GM10266 (cell line): Measurements from ENCODE around the gene PMEPA1.
A peak's percentile ranks its signal among the peaks of the same experiment; 100 is the strongest.

ENCODE experiments used
- DNase-seq: peaks from one replicate; pipeline ENCODE4 v3.0.0; 2012; ENCODE audit errors: extremely low spot score
- TF ChIP-seq, protein P1 (sequence below): IDR thresholded peaks from 2 replicates; pipeline ENCODE4 v1.5.1; 2012; ENCODE audit warnings: mild to moderate bottlenecking, low read depth; ENCODE audit not compliant: control insufficient read depth, insufficient read depth; ENCODE audit errors: missing control alignments

PMEPA1 gene

GRCh38 chr20:57725636-57726035 is 15.8 kb upstream of the PMEPA1 start:
- TF ChIP-seq, protein P1, sequence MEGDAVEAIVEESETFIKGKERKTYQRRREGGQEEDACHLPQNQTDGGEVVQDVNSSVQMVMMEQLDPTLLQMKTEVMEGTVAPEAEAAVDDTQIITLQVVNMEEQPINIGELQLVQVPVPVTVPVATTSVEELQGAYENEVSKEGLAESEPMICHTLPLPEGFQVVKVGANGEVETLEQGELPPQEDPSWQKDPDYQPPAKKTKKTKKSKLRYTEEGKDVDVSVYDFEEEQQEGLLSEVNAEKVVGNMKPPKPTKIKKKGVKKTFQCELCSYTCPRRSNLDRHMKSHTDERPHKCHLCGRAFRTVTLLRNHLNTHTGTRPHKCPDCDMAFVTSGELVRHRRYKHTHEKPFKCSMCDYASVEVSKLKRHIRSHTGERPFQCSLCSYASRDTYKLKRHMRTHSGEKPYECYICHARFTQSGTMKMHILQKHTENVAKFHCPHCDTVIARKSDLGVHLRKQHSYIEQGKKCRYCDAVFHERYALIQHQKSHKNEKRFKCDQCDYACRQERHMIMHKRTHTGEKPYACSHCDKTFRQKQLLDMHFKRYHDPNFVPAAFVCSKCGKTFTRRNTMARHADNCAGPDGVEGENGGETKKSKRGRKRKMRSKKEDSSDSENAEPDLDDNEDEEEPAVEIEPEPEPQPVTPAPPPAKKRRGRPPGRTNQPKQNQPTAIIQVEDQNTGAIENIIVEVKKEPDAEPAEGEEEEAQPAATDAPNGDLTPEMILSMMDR, result no peak

DNA sequence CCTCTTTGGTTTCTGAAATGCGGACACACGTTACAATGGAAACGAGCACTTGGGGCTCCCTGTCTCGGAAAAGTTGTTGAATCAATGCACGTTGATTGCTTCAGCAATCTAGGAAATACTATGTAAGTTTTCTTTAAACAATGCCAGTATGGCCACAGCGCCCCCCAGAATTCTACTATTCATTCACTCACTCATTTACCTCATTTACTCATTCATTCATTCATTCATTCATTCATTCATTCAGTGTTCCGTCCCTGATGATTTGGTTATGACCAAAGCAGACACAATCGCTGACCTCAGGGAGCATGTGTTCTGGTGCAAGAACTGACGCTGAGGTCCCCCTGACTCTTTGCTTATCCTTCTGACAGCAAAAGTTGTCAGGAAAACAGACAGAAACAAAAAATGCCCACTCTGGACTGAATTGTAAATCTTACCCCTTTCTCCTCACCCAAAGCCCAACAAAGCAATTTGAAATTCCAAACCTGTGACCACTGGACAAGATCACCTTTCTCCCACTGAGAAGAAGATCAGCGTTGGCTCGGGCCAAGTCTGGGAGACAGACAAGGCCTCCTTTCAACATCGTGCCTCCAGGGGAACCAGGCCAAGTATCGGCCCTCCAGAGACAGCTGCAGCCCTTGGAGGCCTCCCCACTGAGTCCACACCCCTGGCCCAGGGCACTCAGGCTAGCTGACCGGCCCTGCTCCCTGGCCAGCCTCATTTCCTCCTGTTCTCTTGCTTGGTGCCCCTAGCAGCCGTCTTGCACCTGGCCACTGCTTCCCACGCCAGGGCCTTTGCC is 15.0 kb upstream of the PMEPA1 start:
- TF ChIP-seq, protein P1, result no peak
- DNase-seq, result no peak

More at GRCh38 chr20:57725636-57726035, 15.8 kb upstream of the PMEPA1 start:
- DNase-seq, result no peak

- no peak for DNase-seq
- TF ChIP-seq, protein P1, result no peak
Observed at GRCh38 chr20:57723816-57724215, 14.0 kb upstream of the PMEPA1 start.

GRCh38 chr20:57719951-57720350 is 10.1 kb upstream of the PMEPA1 start:
- no peak for DNase-seq
- TF ChIP-seq, protein P1, result no peak

DNA sequence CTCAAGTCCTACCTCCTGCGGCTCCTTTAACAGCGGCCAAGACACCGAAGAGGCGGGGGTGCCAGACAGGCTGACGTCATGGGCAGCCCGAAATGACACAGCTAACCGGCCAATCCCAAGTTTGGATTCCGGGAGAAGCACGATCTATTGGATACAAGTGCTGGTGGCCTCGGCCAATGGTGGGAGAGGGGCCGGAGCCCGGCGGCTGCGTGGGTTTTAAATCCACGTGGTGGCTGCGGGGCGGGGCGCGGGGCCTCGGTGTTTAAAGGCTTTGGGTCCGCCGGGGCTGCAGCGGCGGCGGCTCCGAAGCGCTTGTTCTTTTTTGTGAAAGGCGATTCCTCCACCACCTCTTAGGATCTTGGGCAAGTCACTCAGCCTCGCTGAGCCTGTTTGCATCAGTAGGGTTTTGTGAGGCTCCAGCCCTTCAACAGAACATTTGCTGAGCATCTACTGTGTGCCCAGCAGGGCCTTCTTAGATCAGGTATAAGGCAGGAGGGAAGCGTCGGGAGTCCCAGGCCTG is 8.7 kb upstream of the PMEPA1 start:
- TF ChIP-seq, protein P1, result no peak
- peak; percentile 93 for DNase-seq

- no peak for DNase-seq
- TF ChIP-seq, protein P1, result no peak
Observed at GRCh38 chr20:57717797-57718196, 8.0 kb upstream of the PMEPA1 start.

- TF ChIP-seq, protein P1, result no peak
- DNase-seq, result no peak
Observed at GRCh38 chr20:57716901-57717300, 7.1 kb upstream of the PMEPA1 start.
